HepG2 (cell line): ENCODE measurements around the gene GRK5. TPM values are rescaled to one million over a fixed set of nuclear protein-coding genes. Genes with fewer than 3 reads are reported as not detected.

Experiments used
- ATAD3A ChIP-seq: sonication (generic); formaldehyde crosslinking; IDR thresholded peaks from 2 replicates; pipeline ENCODE4 v1.4.0; 2020; ENCODE audit warnings: missing genetic modification reagents
- DNMT1 ChIP-seq: sonication (generic); formaldehyde crosslinking; IDR thresholded peaks from 2 replicates; pipeline ENCODE4 v1.5.1; 2020; ENCODE audit warnings: mild to moderate bottlenecking, missing genetic modification reagents
- HOXA5 ChIP-seq: sonication (generic); formaldehyde crosslinking; IDR thresholded peaks from 2 replicates; pipeline ENCODE4 v1.4.0; 2020; ENCODE audit warnings: missing genetic modification reagents
- HOXA9 ChIP-seq: sonication (generic); formaldehyde crosslinking; IDR thresholded peaks from 2 replicates; pipeline ENCODE4 v1.8.1; 2022; ENCODE audit warnings: missing genetic modification reagents, mild to moderate bottlenecking, moderate library complexity, borderline replicate concordance
- MED1 ChIP-seq: sonication (generic); formaldehyde crosslinking; IDR thresholded peaks from 2 replicates; pipeline ENCODE4 v1.4.0; 2020; ENCODE audit warnings: missing genetic modification reagents
- NFKBIZ ChIP-seq: IDR thresholded peaks from 2 replicates; pipeline ENCODE4 v1.6.1; 2018; ENCODE audit warnings: missing genetic modification reagents, missing compliant biosample characterization
- PRPF4 ChIP-seq: fragments of 200-400 bp; formaldehyde crosslinking; IDR thresholded peaks from 2 replicates; pipeline ENCODE4 v1.6.1; 2016; ENCODE audit warnings: low read length, low read depth; ENCODE audit not compliant: poor library complexity, severe bottlenecking
- SP5 ChIP-seq: IDR thresholded peaks from 2 replicates; pipeline ENCODE4 v1.6.1; 2016; ENCODE audit warnings: low read depth, borderline replicate concordance
- TEAD2 ChIP-seq: sonication (generic); formaldehyde crosslinking; IDR thresholded peaks from 2 replicates; pipeline ENCODE4 v1.9.0; 2021; ENCODE audit warnings: missing genetic modification reagents
- ZNF180 ChIP-seq: sonication (generic); formaldehyde crosslinking; IDR thresholded peaks from 2 replicates; pipeline ENCODE4 v1.4.0; 2020; ENCODE audit warnings: low read depth, missing genetic modification reagents, borderline replicate concordance
- ZNF296 ChIP-seq: sonication (generic); formaldehyde crosslinking; conservative IDR thresholded peaks from 2 replicates; pipeline ENCODE4 v1.5.0; 2020; ENCODE audit warnings: mild to moderate bottlenecking, missing genetic modification reagents
- ZNF737 ChIP-seq: sonication (generic); formaldehyde crosslinking; IDR thresholded peaks from 2 replicates; pipeline ENCODE4 v1.5.0; 2020; ENCODE audit warnings: missing genetic modification reagents, mild to moderate bottlenecking, borderline replicate concordance
- ZNF775 ChIP-seq: sonication (generic); formaldehyde crosslinking; IDR thresholded peaks from 2 replicates; pipeline ENCODE4 v1.4.0; 2020; ENCODE audit warnings: missing genetic modification reagents, mild to moderate bottlenecking, moderate library complexity, borderline replicate concordance
- ZNF782 ChIP-seq: sonication (generic); formaldehyde crosslinking; IDR thresholded peaks from 2 replicates; pipeline ENCODE4 v1.4.0; 2020; ENCODE audit warnings: missing genetic modification reagents, mild to moderate bottlenecking, borderline replicate concordance
- ZNF83 ChIP-seq: sonication (generic); formaldehyde crosslinking; IDR thresholded peaks from 2 replicates; pipeline ENCODE4 v1.4.0; 2020; ENCODE audit warnings: missing genetic modification reagents, mild to moderate bottlenecking, borderline replicate concordance
- polyA plus RNA-seq, 8 experiments: library from polyadenylated mRNA; depleted of rRNA in 3 of 8; stranded (reverse) in 7 of 8; unstranded in 1 of 8; fragments of >200 nt; fragmentation: Illumina TruSeq in 4 of 8; extraction: Trizol in 4 of 8; gene quantifications; 2 replicates each; pipeline versions ENCODE4 v1.2.1 to v1.2.3, GENCODE V29; 2011 to 2016; ENCODE audit warnings: low read depth in 4 of 8, missing spikeins in 1 of 8, mixed read lengths in 1 of 8; ENCODE audit not compliant: insufficient read depth in 1 of 8
- total RNA-seq, 5 experiments: library from RNA; depleted of rRNA; stranded (reverse); fragments of >200 nt; fragmentation: Illumina TruSeq; extraction: Trizol; gene quantifications; 2 replicates each; pipeline ENCODE4 v1.2.3, GENCODE V29; 2016; ENCODE audit warnings: low read depth in 1 of 5
- TF ChIP-seq, protein P1 (sequence below): IDR thresholded peaks from 2 replicates; pipeline ENCODE4 v1.6.1; 2016; ENCODE audit warnings: low read depth
- TF ChIP-seq, protein P2 (sequence below): sonication (generic); formaldehyde crosslinking; IDR thresholded peaks from 2 replicates; pipeline ENCODE4 v1.8.1; 2023; ENCODE audit warnings: mild to moderate bottlenecking, missing genetic modification reagents
- TF ChIP-seq, protein P3 (sequence below): IDR thresholded peaks from 2 replicates; pipeline ENCODE4 v1.4.0; 2020; ENCODE audit warnings: mild to moderate bottlenecking, missing genetic modification reagents
- TF ChIP-seq, protein P4 (sequence below): sonication (generic); formaldehyde crosslinking; IDR thresholded peaks from 2 replicates; pipeline ENCODE4 v1.5.0; 2020; ENCODE audit warnings: missing genetic modification reagents

The GRK5 gene
- total and polyA plus RNA-seq, 2 of the 13 experiments (the other 11 are each of a cell fraction or from before 2014, with no cell fraction given) = 10.4 to 12.6 TPM

DNA sequence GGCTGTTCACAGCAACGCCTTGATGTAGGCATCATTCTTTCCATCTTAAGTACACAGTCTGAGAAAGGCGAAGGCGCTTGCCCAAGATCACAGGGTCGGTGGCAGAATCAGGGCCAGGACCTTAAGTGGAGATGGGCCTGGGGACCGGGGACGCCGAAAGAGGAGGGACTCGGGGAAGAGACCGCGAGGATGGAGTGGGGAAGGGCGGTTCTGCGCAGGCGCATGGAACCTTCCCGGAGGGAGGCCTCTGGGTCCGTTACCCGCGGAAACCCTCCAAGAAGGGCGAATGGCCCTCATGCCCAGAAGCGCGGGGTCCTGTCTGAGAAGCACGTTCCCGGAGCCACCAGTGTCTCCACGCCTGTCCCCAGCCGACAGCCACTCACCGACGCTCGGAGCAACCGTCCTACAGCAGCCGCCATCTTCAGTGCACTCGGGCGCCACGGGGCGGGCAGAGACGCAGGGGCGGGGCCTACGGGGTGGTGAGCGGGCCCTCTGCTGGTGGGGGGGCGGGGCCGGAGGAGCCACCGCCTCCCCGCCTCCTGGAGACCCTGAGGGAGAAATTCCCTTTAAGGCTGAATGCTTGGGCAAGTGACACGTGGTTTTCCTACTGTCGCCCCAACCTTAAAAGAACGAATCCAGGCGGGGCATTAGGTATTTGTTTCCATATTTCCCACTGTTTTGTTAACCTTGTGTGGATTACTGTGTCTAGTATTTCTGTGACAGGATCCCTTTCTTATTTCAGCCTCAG, 28.8 kb upstream of the GRK5 start, which contains the start of gene PRDX3 (continued):
- TF ChIP-seq, protein P1, sequence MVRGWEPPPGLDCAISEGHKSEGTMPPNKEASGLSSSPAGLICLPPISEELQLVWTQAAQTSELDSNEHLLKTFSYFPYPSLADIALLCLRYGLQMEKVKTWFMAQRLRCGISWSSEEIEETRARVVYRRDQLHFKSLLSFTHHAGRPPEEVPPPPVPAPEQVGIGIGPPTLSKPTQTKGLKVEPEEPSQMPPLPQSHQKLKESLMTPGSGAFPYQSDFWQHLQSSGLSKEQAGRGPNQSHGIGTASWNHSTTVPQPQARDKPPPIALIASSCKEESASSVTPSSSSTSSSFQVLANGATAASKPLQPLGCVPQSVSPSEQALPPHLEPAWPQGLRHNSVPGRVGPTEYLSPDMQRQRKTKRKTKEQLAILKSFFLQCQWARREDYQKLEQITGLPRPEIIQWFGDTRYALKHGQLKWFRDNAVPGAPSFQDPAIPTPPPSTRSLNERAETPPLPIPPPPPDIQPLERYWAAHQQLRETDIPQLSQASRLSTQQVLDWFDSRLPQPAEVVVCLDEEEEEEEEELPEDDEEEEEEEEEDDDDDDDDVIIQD (CRISPR knock-in tag) = no peak
- TF ChIP-seq, protein P2, sequence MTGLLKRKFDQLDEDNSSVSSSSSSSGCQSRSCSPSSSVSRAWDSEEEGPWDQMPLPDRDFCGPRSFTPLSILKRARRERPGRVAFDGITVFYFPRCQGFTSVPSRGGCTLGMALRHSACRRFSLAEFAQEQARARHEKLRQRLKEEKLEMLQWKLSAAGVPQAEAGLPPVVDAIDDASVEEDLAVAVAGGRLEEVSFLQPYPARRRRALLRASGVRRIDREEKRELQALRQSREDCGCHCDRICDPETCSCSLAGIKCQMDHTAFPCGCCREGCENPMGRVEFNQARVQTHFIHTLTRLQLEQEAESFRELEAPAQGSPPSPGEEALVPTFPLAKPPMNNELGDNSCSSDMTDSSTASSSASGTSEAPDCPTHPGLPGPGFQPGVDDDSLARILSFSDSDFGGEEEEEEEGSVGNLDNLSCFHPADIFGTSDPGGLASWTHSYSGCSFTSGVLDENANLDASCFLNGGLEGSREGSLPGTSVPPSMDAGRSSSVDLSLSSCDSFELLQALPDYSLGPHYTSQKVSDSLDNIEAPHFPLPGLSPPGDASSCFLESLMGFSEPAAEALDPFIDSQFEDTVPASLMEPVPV (CRISPR knock-in tag) = peak; percentile 62; the same call in 1 of the 2 replicates
- TF ChIP-seq NFKBIZ (CRISPR knock-in tag) (peak; percentile 10; the same call in 1 of the 2 replicates), ZNF296 (CRISPR knock-in tag) (no peak), ZNF180 (CRISPR knock-in tag) (no peak; the same call in 1 of the 2 replicates), ZNF782 (CRISPR knock-in tag) (0 out of 2 replicates have a peak, but pooled peaks have one; percentile 57), SP5 (CRISPR knock-in tag) (peak; percentile 47; the same call in 1 of the 2 replicates), HOXA9 (CRISPR knock-in tag) (no peak), ATAD3A (CRISPR knock-in tag) (no peak), ZNF737 (no peak), TEAD2 (CRISPR knock-in tag) (0 out of 2 replicates have a peak, but pooled peaks have one; percentile 50), DNMT1 (CRISPR knock-in tag) (peak; percentile 76; the same call in 1 of the 2 replicates), ZNF83 (0 out of 2 replicates have a peak, but pooled peaks have one; percentile 90), MED1 (CRISPR knock-in tag) (peak; percentile 35; the same call in 1 of the 2 replicates), ZNF775 (CRISPR knock-in tag) (no peak), HOXA5 (CRISPR knock-in tag) (peak; percentile 52; the same call in 1 of the 2 replicates), PRPF4 (no peak)
- TF ChIP-seq, protein P3, sequence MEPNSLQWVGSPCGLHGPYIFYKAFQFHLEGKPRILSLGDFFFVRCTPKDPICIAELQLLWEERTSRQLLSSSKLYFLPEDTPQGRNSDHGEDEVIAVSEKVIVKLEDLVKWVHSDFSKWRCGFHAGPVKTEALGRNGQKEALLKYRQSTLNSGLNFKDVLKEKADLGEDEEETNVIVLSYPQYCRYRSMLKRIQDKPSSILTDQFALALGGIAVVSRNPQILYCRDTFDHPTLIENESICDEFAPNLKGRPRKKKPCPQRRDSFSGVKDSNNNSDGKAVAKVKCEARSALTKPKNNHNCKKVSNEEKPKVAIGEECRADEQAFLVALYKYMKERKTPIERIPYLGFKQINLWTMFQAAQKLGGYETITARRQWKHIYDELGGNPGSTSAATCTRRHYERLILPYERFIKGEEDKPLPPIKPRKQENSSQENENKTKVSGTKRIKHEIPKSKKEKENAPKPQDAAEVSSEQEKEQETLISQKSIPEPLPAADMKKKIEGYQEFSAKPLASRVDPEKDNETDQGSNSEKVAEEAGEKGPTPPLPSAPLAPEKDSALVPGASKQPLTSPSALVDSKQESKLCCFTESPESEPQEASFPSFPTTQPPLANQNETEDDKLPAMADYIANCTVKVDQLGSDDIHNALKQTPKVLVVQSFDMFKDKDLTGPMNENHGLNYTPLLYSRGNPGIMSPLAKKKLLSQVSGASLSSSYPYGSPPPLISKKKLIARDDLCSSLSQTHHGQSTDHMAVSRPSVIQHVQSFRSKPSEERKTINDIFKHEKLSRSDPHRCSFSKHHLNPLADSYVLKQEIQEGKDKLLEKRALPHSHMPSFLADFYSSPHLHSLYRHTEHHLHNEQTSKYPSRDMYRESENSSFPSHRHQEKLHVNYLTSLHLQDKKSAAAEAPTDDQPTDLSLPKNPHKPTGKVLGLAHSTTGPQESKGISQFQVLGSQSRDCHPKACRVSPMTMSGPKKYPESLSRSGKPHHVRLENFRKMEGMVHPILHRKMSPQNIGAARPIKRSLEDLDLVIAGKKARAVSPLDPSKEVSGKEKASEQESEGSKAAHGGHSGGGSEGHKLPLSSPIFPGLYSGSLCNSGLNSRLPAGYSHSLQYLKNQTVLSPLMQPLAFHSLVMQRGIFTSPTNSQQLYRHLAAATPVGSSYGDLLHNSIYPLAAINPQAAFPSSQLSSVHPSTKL (CRISPR knock-in tag) = no peak; the same call in 1 of the 2 replicates
- TF ChIP-seq, protein P4, sequence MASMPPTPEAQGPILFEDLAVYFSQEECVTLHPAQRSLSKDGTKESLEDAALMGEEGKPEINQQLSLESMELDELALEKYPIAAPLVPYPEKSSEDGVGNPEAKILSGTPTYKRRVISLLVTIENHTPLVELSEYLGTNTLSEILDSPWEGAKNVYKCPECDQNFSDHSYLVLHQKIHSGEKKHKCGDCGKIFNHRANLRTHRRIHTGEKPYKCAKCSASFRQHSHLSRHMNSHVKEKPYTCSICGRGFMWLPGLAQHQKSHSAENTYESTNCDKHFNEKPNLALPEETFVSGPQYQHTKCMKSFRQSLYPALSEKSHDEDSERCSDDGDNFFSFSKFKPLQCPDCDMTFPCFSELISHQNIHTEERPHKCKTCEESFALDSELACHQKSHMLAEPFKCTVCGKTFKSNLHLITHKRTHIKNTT (CRISPR knock-in tag) = no peak
